Smooth muscle cell (in vitro differentiated cells): ENCODE data around the gene PGRMC2. TPM values are rescaled to one million over a fixed set of nuclear protein-coding genes. Genes with fewer than 3 reads are reported as not detected.

Experiments used
- DNase-seq: peaks from one replicate; lab custom pipeline; 2025; ENCODE audit not compliant: unreplicated experiment; lab: John Stamatoyannopoulos, UW
- H2AFZ ChIP-seq: fragments of 200-600 bp; sonication (generic); 2 replicates; pipeline ENCODE4 v1.6.0; 2016; ENCODE audit warnings: antibody characterized with exemption, low read depth, mild to moderate bottlenecking
- H3F3A ChIP-seq: fragments of 200-600 bp; sonication (generic); 2 replicates; pipeline ENCODE4 v1.6.0; 2017; ENCODE audit warnings: antibody characterized with exemption, low read depth
- H3K27ac ChIP-seq: fragments of 200-600 bp; sonication (generic); 2 replicates; pipeline ENCODE4 v1.5.1; 2016; ENCODE audit warnings: low read depth, mild to moderate bottlenecking
- H3K27me3 ChIP-seq: fragments of 200-600 bp; sonication (generic); 2 replicates; pipeline ENCODE4 v1.6.1; 2016; ENCODE audit warnings: low read depth, mild to moderate bottlenecking
- H3K36me3 ChIP-seq: fragments of 200-600 bp; sonication (generic); 2 replicates; pipeline ENCODE4 v1.5.1; 2016; ENCODE audit warnings: low read depth
- H3K4me1 ChIP-seq: fragments of 200-600 bp; sonication (generic); 2 replicates; pipeline ENCODE4 v1.5.1; 2016; ENCODE audit warnings: low read depth
- H3K4me2 ChIP-seq: fragments of 200-600 bp; sonication (generic); 2 replicates; pipeline ENCODE4 v1.6.0; 2016; ENCODE audit warnings: mild to moderate bottlenecking
- H3K4me3 ChIP-seq: fragments of 200-600 bp; sonication (generic); 2 replicates; pipeline ENCODE4 v1.5.1; 2016; ENCODE audit warnings: mild to moderate bottlenecking
- H3K79me2 ChIP-seq: fragments of 200-600 bp; sonication (generic); 2 replicates; pipeline ENCODE4 v1.6.0; 2016; ENCODE audit warnings: low read depth, mild to moderate bottlenecking
- H3K9ac ChIP-seq: fragments of 200-600 bp; sonication (generic); 2 replicates; pipeline ENCODE4 v1.6.0; 2016; ENCODE audit warnings: low read depth
- H3K9me3 ChIP-seq: fragments of 200-600 bp; sonication (generic); replicated peaks from 2 replicates; pipeline ENCODE4 v1.5.1; 2016; ENCODE audit warnings: low read depth
- H4K20me1 ChIP-seq: fragments of 200-600 bp; sonication (generic); 2 replicates; pipeline ENCODE4 v1.6.0; 2016; ENCODE audit warnings: low read depth
- WGBS: methylation state at CpG from one replicate; pipeline ENCODE4 v1.1.7; 2016; ENCODE audit warnings: low lambda C conversion rate; 5-methylcytosine and 5-hydroxymethylcytosine counted together
- polyA plus RNA-seq: library from polyadenylated mRNA; unstranded; fragments of >200 nt; fragmentation: Nextera tagmentation; extraction: Ambion mirVana; gene quantifications from 2 replicates; pipeline ENCODE4 v1.2.1, GENCODE V29; 2016
- total RNA-seq: library from RNA; depleted of rRNA; stranded (reverse); fragments of >200 nt; gene quantifications from 2 replicates; pipeline ENCODE4 v1.2.3, GENCODE V29; 2014
- TF ChIP-seq, protein P1 (sequence below): fragments of 200-600 bp; sonication (generic); IDR thresholded peaks from 2 replicates; pipeline ENCODE4 v1.5.1; 2017; ENCODE audit warnings: borderline replicate concordance, mild to moderate bottlenecking, antibody characterized with exemption; ENCODE audit not compliant: insufficient read depth, poor library complexity, severe bottlenecking

Gene PGRMC2
- total and polyA plus RNA-seq, 2 experiments from 2014 or later: 52.1 to 56.7 TPM

DNA sequence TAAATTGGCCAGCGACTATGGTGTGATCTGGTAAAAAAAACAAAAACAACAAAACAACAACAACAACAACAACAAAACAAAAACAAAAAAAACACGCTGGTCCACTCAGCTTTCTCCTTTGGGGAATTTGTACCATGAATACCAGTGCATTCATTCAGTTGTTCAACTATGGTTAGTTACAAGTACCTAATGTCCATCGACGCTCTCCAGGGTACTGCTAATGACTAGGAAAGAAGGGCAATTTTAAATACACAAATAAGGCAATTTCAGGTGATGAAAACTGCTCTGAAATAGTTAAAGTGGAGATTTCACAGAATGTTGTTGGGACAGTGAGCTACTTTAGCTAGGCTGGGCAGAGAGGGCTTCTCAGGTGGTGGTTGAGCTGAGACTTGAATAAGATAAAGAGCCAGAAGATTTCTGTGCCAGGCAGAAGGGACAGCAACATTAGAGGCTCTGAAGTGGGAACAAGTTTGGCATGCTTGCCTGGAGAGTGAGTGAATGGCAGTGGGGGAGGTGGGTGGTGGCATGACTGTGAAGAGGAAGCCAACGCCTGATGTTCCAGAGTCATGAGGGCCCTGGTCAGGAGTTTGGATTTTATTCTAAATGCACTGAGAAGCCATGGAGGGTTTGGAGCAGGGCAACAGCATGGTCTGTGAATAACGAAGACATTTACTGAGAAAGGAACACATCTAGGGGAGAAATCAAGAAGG lies 45.9 kb upstream of the PGRMC2 start:
- 88% methylated on average over 6 of the region's 6 CpGs for WGBS
- H3K9ac ChIP-seq: no peak overlapping the region
- no peak overlapping the region for H3K27ac ChIP-seq
- no peak for DNase-seq
- no peaks in the 10 kb centered on the region for H4K20me1 ChIP-seq
- no peaks in the 10 kb centered on the region for H3K27me3 ChIP-seq
- no peaks in the 10 kb centered on the region for H3K9me3 ChIP-seq
- no peaks in the 10 kb centered on the region for H3K36me3 ChIP-seq
- H3F3A ChIP-seq: no peaks in the 10 kb centered on the region
- no peak overlapping the region for H3K4me2 ChIP-seq
- peaks cover 6% of the 10 kb centered on the region for H3K4me1 ChIP-seq
- TF ChIP-seq, protein P1, sequence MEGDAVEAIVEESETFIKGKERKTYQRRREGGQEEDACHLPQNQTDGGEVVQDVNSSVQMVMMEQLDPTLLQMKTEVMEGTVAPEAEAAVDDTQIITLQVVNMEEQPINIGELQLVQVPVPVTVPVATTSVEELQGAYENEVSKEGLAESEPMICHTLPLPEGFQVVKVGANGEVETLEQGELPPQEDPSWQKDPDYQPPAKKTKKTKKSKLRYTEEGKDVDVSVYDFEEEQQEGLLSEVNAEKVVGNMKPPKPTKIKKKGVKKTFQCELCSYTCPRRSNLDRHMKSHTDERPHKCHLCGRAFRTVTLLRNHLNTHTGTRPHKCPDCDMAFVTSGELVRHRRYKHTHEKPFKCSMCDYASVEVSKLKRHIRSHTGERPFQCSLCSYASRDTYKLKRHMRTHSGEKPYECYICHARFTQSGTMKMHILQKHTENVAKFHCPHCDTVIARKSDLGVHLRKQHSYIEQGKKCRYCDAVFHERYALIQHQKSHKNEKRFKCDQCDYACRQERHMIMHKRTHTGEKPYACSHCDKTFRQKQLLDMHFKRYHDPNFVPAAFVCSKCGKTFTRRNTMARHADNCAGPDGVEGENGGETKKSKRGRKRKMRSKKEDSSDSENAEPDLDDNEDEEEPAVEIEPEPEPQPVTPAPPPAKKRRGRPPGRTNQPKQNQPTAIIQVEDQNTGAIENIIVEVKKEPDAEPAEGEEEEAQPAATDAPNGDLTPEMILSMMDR: no peak
- H3K79me2 ChIP-seq: no peaks in the 10 kb centered on the region
- H3K4me3 ChIP-seq: no peak overlapping the region
- H2AFZ ChIP-seq: no peak overlapping the region

DNA sequence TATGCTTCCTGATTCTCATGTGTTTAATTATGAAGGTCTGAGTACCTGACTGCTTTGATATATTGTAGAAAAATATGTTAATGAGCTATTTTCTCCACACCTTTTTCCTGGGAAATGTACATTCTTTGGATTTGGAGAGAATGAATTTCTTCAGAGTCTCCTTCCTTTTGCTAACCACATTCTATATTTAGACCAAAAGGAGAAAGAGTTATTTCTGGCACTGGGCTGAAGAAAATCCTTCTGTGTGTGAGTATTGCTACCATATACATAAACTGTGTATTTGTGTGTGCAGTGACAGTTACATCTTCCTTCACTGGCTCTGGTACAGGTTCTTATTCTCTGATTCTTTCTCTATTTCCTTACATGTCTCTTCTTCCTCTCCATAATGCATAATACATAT lies 44.5 kb upstream of the PGRMC2 start:
- H3K79me2 ChIP-seq: no peaks in the 10 kb centered on the region
- DNase-seq: no peak
- H3K4me2 ChIP-seq: peak overlapping the region; percentile 36

DNA sequence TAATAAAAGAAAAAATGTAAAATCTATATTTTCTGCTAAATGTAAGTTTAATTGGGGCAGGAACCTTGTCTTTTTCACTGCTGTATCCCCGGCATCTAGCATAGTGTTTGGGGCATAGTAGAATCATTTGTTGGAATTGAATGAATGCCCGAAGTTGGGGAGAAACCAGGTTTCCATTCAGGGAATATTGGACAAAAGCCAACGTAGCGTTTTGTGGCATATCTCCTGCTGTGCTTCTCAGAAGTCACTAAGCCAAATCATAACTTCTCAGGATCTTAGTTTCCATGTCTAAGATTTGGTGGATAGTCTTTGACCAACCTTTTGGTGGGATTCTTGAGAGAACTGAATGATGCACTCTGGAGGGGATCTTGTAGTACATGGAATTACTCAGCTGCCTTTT lies 42.0 kb upstream of the PGRMC2 start:
- TF ChIP-seq, protein P1: no peak
- H3F3A ChIP-seq: no peaks in the 10 kb centered on the region

More for the DNA sequence above, 44.5 kb upstream of the PGRMC2 start:
- H3K36me3 ChIP-seq: no peaks in the 10 kb centered on the region
- TF ChIP-seq, protein P1: no peak
- H4K20me1 ChIP-seq: no peaks in the 10 kb centered on the region
- no peak overlapping the region for H3K27ac ChIP-seq
- H3K9ac ChIP-seq: no peak overlapping the region
- H2AFZ ChIP-seq: no peak overlapping the region
- no peaks in the 10 kb centered on the region for H3F3A ChIP-seq
- H3K27me3 ChIP-seq: no peaks in the 10 kb centered on the region
- H3K9me3 ChIP-seq: no peaks in the 10 kb centered on the region
- H3K4me3 ChIP-seq: no peak overlapping the region
- H3K4me1 ChIP-seq: peaks cover 15% of the 10 kb centered on the region

DNA sequence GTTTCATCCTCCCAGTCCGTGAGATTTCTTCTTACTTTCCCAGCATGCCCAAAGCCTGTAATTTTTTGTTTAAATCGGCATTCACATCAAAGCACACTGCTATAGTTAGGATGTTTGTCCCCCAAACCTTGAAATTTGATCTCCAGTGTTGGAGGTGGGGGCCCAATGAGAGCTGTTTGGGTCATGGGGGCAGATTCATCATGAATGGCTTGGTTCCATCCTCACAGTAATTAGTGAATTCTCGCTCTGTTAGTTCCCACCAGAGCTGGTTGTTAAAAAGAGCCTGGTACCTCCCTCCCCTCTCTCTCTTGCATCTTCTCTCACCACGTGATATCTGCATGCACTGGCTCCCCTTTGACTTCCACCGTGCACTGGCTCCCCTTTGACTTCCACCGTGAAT lies 40.5 kb upstream of the PGRMC2 start:
- no peak overlapping the region for H3K27ac ChIP-seq
- no peak for DNase-seq
- no peaks in the 10 kb centered on the region for H3F3A ChIP-seq
- H3K27me3 ChIP-seq: no peaks in the 10 kb centered on the region
- WGBS: 84% methylated on average over 6 of the region's 6 CpGs
- H3K9ac ChIP-seq: no peak overlapping the region
- no peak overlapping the region for H2AFZ ChIP-seq
- H3K36me3 ChIP-seq: no peaks in the 10 kb centered on the region
- H4K20me1 ChIP-seq: no peaks in the 10 kb centered on the region
- TF ChIP-seq, protein P1: no peak
- no peaks in the 10 kb centered on the region for H3K9me3 ChIP-seq
- H3K4me1 ChIP-seq: peaks cover 18% of the 10 kb centered on the region
- H3K4me2 ChIP-seq: no peak overlapping the region
- H3K79me2 ChIP-seq: no peaks in the 10 kb centered on the region
- no peak overlapping the region for H3K4me3 ChIP-seq

More for the DNA sequence above, 42.0 kb upstream of the PGRMC2 start:
- no peak overlapping the region for H3K27ac ChIP-seq
- H3K4me3 ChIP-seq: no peak overlapping the region
- no peak overlapping the region for H3K4me2 ChIP-seq
- no peak for DNase-seq
- no peak overlapping the region for H3K9ac ChIP-seq
- H3K9me3 ChIP-seq: no peaks in the 10 kb centered on the region
- no peaks in the 10 kb centered on the region for H4K20me1 ChIP-seq
- H3K36me3 ChIP-seq: no peaks in the 10 kb centered on the region
- H2AFZ ChIP-seq: no peak overlapping the region
- WGBS: 94% methylated on average over 4 of the region's 4 CpGs
- H3K79me2 ChIP-seq: no peaks in the 10 kb centered on the region
- H3K27me3 ChIP-seq: no peaks in the 10 kb centered on the region
- peaks cover 18% of the 10 kb centered on the region for H3K4me1 ChIP-seq
